MM.1S (cell line): ENCODE measurements around the gene HDAC9.

Source experiments
- DNase-seq: peaks from one replicate; pipeline ENCODE4 v3.0.0-alpha.2; 2015
- H2AFZ ChIP-seq: fragments of 300-600 bp; sonication (generic); 2 replicates; pipeline ENCODE4 v1.6.0; 2016; ENCODE audit warnings: antibody characterized with exemption, low read length
- H3F3A ChIP-seq: fragments of 300-600 bp; sonication (generic); 2 replicates; pipeline ENCODE4 v1.6.1; 2016; ENCODE audit warnings: mild to moderate bottlenecking, antibody characterized with exemption, low read length, moderate library complexity, mixed read lengths; ENCODE audit not compliant: insufficient read depth
- H3K27ac ChIP-seq: fragments of 300-600 bp; sonication (generic); 2 replicates; pipeline ENCODE4 v1.5.1; 2016; ENCODE audit warnings: mild to moderate bottlenecking, low read length
- H3K27me3 ChIP-seq: fragments of 300-600 bp; sonication (generic); replicated peaks from 2 replicates; pipeline ENCODE4 v1.6.0; 2016; ENCODE audit warnings: low read length; ENCODE audit not compliant: insufficient read depth
- H3K36me3 ChIP-seq: fragments of 300-600 bp; sonication (generic); replicated peaks from 2 replicates; pipeline ENCODE4 v1.6.1; 2016; ENCODE audit warnings: mild to moderate bottlenecking, low read length, mixed read lengths; ENCODE audit not compliant: insufficient read depth
- H3K4me1 ChIP-seq: fragments of 300-600 bp; sonication (generic); 2 replicates; pipeline ENCODE4 v1.6.1; 2016; ENCODE audit warnings: low read length, mixed read lengths
- H3K4me2 ChIP-seq: fragments of 300-600 bp; sonication (generic); 2 replicates; pipeline ENCODE4 v1.6.0; 2016; ENCODE audit warnings: low read depth, low read length
- H3K4me3 ChIP-seq: fragments of 300-600 bp; sonication (generic); 2 replicates; pipeline ENCODE4 v1.5.1; 2016; ENCODE audit warnings: low read length, mixed read lengths
- H3K79me2 ChIP-seq: fragments of 300-600 bp; sonication (generic); 2 replicates; pipeline ENCODE4 v1.6.1; 2016; ENCODE audit warnings: mixed run types, low read length, mixed read lengths
- H3K9ac ChIP-seq: fragments of 300-600 bp; sonication (generic); 2 replicates; pipeline ENCODE4 v1.6.1; 2016; ENCODE audit warnings: low read length, mixed read lengths
- H3K9me2 ChIP-seq: fragments of 300-600 bp; sonication (generic); replicated peaks from 2 replicates; pipeline ENCODE4 v1.6.1; 2016; ENCODE audit warnings: mild to moderate bottlenecking, low read length, mixed read lengths; ENCODE audit not compliant: insufficient read depth
- H3K9me3 ChIP-seq: fragments of 300-600 bp; sonication (generic); replicated peaks from 2 replicates; pipeline ENCODE4 v1.6.1; 2016; ENCODE audit warnings: mild to moderate bottlenecking, low read length, mixed read lengths; ENCODE audit not compliant: insufficient read depth
- H4K20me1 ChIP-seq: fragments of 300-600 bp; sonication (generic); 2 replicates; pipeline ENCODE4 v1.6.1; 2016; ENCODE audit warnings: mild to moderate bottlenecking, low read length, moderate library complexity, mixed read lengths; ENCODE audit not compliant: insufficient read depth
- CTCF ChIP-seq: fragments of 300-600 bp; sonication (generic); IDR thresholded peaks from 2 replicates; pipeline ENCODE4 v1.5.1; 2016; ENCODE audit warnings: antibody characterized with exemption, low read length, mixed read lengths
- EZH2 ChIP-seq: fragments of 300-600 bp; sonication (generic); optimal IDR thresholded peaks from 2 replicates; pipeline ENCODE3; 2017; ENCODE audit warnings: low read depth, mild to moderate bottlenecking, antibody characterized with exemption, low read length, mixed read lengths
- EZH2phosphoT487 ChIP-seq: fragments of 300-600 bp; sonication (generic); IDR thresholded peaks from 2 replicates; pipeline ENCODE4 v1.6.1; 2018; ENCODE audit warnings: antibody characterized with exemption, low read length

Gene HDAC9

GRCh38 chr7:19051767-19052375 lies 556.3 kb downstream of the HDAC9 start:
- Histone ChIP-seq H2AFZ (no peak overlapping the region), H3K27ac (no peak overlapping the region), H4K20me1 (no peaks in the 10 kb centered on the region), H3K9me3 (no peaks in the 10 kb centered on the region), H3K79me2 (no peaks in the 10 kb centered on the region), H3K9ac (no peak overlapping the region), H3K27me3 (no peaks in the 10 kb centered on the region), H3K4me1 (no peaks in the 10 kb centered on the region), H3F3A (no peaks in the 10 kb centered on the region), H3K4me2 (no peak overlapping the region), H3K9me2 (no peaks in the 10 kb centered on the region), H3K36me3 (no peaks in the 10 kb centered on the region), H3K4me3 (no peak overlapping the region)
- TF ChIP-seq CTCF (peak; percentile 57), EZH2 (no peak), EZH2phosphoT487 (no peak)
- peak; percentile 33 for DNase-seq
